GM18526 (cell line): ENCODE measurements around the gene DUSP14.

ENCODE experiments used
- POLR2A ChIP-seq: IDR thresholded peaks from 3 replicates; pipeline ENCODE4 v1.6.1; 2011; ENCODE audit not compliant: insufficient read length; ENCODE audit errors: extremely low read depth

The DUSP14 gene

DNA sequence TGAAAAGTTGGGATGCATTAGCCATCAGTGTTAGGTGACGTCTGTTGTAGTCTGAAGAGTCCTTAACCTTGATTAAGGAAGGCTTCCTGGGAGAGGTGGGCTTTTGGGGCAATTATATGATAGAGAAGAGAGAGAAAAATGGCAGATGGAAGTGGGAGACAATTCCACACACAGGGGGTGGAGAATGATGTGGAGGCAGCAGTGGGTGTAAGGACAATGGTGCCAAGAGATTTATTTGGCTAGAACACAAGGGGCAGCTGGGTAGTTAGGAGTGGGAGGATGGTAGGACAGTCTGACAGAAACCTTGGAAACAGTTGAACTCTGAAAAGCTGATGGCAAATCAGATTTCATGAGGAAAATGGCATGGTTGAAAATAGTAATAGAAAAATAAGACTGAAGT lies 10.7 kb upstream of the DUSP14 start:
- TF ChIP-seq POLR2A: no peak

DNA sequence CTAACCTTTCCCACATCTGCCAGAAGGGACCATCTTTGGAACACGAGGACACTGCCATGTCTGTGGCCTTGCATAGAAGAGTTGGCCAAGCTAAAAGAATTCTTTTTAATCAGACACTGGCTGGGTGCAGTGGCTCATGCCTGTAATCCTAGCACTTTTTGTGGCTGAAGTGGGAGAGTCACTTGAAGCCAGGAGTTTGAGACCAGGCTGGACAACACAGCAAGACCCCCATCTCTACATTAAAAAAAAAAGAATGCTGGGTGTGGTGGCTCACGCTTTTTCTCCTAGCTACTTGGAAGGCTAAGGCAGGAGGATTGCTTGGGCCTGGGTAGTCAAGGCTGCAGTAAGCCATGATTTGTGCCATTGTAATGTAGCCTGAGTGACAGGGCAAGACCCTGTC lies 9.3 kb upstream of the DUSP14 start:
- no peak for TF ChIP-seq POLR2A

DNA sequence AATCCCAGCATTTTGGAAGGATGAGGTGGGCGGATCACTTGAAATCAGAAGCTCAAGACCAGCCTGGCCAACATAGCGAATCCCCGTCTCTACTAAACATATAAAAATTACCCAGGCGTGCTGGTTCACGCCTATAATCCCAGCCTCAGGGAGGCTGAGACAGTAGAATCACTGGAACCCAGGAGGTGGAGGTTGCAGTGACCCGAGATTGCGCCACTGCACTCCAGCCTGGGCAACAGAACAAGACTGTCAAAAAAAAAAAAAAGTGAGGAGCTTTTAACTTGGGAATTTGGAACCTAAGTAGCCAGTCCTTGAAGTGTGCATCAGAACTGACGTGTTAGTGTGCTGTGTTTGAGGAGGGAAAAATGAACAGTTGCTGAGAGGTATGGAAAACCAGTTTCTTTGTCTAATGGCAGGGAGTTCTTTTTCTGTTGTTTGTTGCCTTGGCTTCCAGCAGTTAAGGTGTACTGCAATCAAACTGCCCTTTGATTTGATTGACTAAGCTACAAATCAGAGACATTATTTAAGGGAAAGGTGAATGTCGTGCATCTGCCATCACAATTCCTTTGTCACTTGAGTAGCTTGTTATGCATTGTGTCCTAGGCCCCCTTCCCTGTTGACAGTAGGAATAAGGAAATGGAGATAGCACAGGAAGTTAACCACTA lies 8.6 kb upstream of the DUSP14 start:
- no peak for TF ChIP-seq POLR2A

DNA sequence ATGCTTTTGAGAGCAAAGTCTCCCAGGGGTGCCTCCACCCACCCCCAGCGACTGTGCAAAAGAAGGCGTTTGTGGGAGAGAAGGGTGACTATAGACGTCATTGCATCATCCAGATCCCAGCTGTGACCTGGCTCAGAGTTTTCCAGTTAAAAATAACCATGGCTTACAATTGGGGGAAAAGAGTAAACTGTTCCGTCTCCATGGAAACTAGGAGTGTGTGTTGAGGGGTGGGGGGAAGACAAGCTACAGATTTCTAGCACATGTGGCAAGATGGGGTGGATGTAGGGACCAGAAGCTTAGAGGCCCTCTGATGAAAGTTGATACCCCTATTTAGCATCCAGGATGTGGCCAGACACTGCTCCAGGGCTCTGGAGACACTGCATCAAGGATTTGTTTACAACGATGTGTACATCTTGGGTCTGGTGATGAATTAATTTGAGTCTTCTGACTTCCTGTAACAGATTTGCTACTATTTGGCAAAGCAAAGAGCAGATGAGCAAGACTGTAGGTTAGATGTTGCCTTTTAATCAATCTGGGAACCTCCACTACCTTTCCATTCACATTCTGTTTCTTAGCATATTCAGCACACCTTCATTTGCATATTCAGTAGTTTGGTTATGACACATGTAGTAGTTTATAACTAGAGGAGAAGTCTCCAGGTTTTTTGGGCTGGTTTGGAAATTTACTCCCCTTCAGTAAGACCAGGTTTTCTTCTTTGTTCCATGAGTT lies 6.2 kb upstream of the DUSP14 start:
- TF ChIP-seq POLR2A: no peak

DNA sequence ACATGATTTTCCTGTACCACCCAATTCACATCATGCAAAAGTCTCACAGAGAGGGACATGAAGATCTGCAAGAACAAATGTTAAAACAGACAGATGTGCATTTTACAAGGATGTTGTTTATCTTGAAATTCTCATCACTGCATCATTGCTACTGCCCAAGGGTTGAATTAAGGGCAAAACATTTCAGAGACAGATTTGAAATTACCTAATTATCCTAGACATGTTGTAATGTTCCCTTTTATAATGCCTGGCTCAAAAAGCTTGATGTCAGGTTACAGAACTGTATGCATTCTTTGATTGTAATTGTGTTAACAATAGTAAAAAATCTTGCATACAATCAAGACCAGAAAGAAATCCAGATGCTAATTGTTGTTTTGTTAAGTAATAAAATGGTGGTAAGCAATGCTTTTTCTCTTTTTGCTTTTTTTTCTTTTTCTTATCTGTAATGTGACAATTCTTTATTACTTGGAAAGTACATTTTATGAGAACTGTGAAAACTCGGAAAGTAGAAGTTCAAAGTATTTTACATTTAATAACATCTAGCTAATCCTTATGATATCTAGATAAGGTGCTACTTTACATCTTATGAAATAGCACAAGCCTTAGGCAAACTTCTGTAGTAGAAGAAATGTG lies 3.6 kb upstream of the DUSP14 start:
- TF ChIP-seq POLR2A: no peak

DNA sequence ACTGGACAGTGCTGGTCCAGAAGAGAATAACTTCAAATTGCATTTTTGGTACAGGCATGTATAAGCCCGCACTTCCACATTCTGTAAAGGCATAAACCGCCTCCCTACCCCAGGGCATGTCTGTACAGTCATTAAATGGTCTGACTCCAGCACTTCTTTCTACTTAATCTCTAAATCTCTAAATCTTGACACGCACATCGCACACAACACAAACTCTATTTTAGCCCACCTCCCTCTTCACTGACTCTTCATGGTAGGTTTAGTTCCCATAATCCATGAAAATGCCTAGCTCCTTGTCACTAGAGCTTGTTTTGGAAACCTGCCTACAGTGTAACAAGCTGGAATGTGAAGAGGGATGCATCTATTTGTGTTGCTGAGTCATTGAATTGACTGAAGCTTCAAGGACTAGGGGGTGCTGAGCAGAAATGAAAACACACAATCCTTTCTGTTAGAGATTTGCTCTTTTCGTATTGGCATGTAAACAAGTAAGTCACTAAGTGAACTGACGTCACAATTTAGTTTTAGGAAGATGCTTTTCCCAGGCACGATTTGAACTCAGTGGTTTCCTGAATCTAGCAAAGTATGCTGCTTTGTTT lies 1.6 kb upstream of the DUSP14 start:
- no peak for TF ChIP-seq POLR2A

DNA sequence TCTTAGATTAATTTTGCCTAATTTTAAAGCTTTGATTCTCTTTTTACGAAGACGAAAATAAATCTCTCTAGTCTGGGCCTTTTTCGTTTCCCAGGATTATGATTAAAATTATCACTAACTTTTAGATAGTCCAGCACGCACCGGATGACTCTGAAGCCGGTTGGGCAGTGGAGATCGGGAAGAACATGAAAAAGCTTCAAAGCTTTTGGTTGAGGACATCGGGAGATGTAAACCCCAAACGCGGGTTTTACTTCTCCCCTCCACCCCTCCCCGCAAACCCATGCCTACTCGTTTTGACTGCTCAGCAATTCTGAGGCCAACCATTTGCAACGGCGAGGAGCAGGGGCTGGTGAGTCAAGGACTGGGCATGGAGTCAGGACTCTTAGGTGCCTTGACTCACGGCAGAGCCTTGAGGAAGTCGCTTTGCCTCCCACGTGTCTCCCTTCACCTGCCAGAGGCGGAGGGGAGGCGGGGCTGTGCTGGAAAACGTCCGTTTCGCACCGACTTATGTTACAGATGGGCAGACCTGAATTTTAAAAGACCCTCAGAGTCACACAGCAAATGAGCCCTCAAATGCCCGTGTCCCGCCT lies 989 bp upstream of the DUSP14 start:
- TF ChIP-seq POLR2A: no peak

DNA sequence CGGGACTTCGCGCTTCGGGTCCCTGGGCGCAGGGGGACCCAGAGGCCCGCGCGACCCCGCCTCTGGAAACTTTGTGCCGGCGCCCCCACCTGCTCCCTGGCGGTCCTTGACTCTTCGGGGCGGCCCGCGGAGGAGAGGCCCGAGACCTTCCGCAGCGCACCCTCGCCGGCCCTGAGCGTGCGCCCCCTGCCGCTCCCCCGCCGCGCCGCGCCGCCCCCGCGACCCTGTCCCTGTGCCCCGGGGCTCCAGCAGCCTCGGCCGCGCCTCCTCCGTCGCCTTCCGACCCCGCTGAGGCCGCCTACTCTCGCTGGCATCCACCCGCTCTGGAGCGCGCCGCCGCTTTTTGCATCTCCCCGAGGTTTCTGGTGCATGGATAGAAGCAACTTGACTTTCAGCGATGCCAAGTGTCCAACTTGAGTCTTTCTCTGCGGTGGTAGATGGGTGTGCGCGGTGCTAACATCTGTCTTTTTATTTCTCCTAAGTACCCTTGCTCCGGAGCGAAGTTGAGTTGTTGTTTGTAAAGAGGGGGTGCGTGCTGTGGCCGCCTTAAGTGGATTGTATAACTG lies 414 bp downstream of the DUSP14 start:
- no peak for TF ChIP-seq POLR2A

DNA sequence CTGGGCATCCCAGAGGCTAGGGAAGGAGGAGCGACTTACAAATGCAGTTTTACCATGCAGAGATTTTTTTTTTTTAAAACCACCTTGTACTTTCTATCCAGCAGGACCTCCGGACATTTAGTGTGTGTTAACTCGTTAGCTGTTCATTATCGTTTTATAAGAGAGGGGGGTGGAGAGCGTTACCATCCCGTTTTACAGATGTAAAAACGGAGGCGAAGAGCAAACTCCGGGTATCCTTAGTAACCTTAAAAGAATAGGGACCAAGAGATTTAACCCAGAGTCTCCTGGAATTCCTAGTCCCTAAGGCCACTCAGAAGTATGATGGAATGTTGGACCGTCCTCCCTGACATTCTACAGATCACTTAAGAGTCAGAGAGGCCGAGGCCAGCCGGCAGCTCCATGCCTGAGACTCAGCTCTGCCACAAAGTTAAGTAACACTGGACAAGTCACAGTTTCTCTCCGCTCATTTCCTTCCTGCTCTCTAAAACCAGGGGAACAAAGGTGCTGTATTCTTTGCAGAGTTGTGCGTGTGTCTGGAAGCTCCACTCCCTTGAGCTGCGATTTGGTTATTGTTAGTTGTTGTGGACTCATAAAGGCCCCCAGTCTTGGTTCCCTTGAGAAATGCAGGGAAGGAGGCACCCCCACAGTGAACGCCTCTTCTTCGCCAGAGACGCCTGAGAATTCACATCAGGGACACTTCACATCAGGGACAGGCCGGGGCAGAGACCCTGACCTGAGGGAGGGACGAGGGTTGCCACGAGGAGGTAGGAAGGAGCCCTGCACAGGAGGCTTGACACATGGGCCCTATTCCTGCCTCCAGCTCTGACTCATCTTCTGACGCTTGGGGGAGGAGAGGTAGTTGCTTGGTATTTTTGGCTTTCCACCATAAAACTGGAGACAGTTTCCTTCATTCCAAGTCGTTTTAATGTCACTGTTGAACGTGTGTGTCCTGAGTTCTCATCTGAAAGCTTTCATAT lies 1.2 kb downstream of the DUSP14 start:
- TF ChIP-seq POLR2A: no peak

DNA sequence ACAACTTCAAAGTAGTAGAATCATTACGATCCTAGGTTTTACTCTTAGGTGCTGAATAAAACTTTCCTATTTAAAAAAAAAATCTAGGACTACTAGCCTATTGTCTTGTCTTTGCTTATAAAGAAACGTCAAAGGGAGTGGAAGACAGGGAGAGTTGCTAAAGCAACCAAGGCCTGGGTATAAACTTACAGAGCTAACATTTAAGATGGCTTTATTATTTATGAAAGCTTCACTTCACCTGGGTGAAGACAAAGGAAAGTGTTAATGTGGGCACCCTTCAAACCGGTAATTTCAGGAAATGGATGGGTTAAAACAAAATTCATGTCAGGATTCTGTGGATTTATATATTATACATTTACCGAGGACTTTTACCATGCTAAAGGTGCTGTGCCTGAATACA lies 2.5 kb downstream of the DUSP14 start:
- TF ChIP-seq POLR2A: no peak

DNA sequence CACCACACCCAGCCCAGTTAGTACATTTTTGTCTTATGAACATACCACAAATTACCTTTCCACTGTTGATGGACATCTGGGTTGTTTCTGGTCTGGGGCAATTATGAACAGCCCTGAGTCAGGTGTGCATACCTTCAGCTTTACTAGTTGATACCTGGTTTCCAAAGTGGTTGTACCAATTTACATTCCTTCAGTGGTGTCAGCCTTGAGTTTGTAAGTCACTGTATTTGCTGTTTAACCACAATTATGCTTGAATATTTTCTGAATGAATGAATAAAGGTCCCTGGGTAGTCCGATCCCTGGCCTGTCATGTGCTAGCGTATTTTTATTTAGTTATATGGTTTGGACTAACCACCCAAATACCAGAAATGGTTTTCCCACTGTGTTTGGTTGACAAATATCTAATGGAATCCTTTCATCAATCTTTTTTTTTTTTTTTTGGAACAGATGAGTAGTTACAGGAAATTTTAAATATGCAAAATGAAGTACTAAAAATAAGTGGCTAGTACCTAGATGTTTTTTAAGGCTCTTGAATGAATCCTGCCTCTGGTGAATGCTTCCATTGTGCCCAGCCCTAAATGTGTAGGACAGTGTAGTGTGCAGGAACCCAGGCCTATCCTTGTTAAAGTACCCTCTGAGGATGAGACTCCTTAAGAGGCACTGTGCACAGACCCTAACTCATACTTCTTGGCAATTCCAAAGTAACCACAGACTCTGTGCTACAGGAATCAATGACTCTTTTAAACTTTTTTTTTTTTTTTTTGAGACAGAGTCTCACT lies 3.7 kb downstream of the DUSP14 start:
- TF ChIP-seq POLR2A: no peak

DNA sequence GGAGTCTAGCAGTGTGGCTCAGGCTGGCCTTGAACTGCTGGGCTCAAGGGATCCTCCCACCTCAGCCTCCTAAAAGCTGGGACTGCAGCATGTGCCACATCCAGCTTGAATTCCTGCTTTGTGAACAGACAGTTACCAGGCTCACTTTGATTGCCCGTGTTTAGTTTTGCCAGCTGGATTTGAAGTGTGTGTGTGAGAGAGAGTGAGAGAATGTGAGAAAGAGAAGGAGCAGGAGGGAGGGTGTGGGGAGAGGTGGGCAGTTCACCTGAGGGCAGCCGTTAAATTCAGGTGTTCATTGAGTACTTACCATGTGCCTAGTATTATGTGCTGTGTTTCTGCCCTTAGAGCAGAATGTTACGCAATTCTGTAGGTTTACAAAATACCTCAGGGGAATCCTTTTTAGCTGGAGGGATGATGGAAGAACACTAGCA lies 4.7 kb downstream of the DUSP14 start:
- TF ChIP-seq POLR2A: no peak

DNA sequence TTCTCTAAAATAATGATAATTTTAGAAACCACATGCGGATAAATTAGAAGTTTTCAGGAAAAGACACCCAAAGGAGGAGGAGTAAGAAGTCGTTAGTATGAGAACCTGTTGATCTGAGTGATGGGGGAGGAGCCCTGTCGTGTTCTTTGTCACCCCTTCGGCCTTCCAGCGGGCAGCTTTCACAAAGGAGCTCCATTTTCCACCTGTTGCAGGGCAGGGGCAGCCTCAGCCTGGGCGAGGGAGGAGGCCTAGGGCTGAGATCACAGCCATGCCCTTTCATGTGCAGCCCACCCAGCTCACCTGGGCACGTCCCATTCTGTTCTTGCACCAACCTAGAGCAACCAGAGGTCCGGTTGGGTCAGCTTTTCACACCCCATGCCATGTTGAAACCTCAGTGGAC lies 5.3 kb downstream of the DUSP14 start:
- TF ChIP-seq POLR2A: no peak

DNA sequence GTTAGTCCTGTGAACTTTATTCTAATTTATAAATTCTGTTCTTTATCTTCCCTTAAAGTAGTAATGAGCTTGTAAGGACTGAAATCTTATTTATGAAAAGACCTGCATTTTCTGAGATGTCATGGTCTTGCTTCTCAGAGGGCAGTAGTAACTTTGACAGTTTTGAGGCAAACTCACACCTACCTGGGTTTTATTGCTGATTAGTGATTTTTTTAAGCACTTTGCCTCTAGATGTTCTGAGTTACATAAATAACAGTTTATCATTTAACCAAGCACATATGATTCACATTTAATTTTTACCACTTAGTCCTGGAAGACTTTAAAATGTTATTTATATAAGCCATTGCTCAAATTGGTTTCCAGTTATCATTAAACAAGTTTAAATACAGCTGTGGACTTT lies 10.7 kb downstream of the DUSP14 start:
- no peak for TF ChIP-seq POLR2A
